Stimulated activated naive CD8-positive, alpha-beta T cell treated with anti-CD3 and anti-CD28 coated beads, Interleukin-15, amount 100 ng/mL, for 72 hours (primary cell): ENCODE data around the gene TBC1D14.

Experiments used
- ATAC-seq: fragments of 150-1000 bp; cut with Tn5 transposase; 2 replicates; pipeline ENCODE4 v1.10.0; 2021; ENCODE audit warnings: mild to moderate bottlenecking, moderate library complexity
- DNase-seq, 2 donors: peaks; one replicate each; pipeline ENCODE4 v3.0.0; 2021 to 2022
- H3K27ac Mint-ChIP-seq, 2 donors: one replicate each; pipeline ENCODE4 v1.8.0; 2022; ENCODE audit warnings: mild to moderate bottlenecking in 2 of 2, mixed read lengths in 2 of 2, moderate library complexity in 2 of 2
- H3K27me3 Mint-ChIP-seq: one replicate; pipeline ENCODE4 v1.8.0; 2022; ENCODE audit warnings: mixed read lengths
- H3K4me1 Mint-ChIP-seq: one replicate; pipeline ENCODE4 v1.8.0; 2022; ENCODE audit warnings: mild to moderate bottlenecking, mixed read lengths
- H3K4me3 Mint-ChIP-seq, 2 donors: one replicate each; pipeline ENCODE4 v1.8.0; 2022; ENCODE audit warnings: mild to moderate bottlenecking in 2 of 2, mixed read lengths in 2 of 2, moderate library complexity in 1 of 2
- H3K9me3 Mint-ChIP-seq, 2 donors: one replicate each; pipeline ENCODE4 v1.8.0; 2022; ENCODE audit warnings: mixed read lengths in 2 of 2

The TBC1D14 gene

GRCh38 chr4:6942238-6942800, 32.7 kb downstream of the TBC1D14 start:
- H3K4me1 Mint-ChIP-seq, result peaks cover 79% of the 10 kb centered on the region
- peak overlapping the region; percentile 62 to 76 for H3K4me3 Mint-ChIP-seq
- ATAC-seq (peak; percentile 90), DNase-seq (peak; percentile 25 to 60)
- H3K9me3 Mint-ChIP-seq, result no peaks in the 10 kb centered on the region
- H3K27ac Mint-ChIP-seq, result peak overlapping the region; percentile 69 to 71
- no peaks in the 10 kb centered on the region for H3K27me3 Mint-ChIP-seq

- DNase-seq (no peak), ATAC-seq (no peak)
- Mint-ChIP-seq H3K4me3 (peak overlapping the region; percentile 62 to 76), H3K4me1 (peaks cover 74% of the 10 kb centered on the region), H3K27me3 (no peaks in the 10 kb centered on the region), H3K9me3 (no peaks in the 10 kb centered on the region), H3K27ac (peak overlapping the region; percentile 51 to 76)
Observed at GRCh38 chr4:6943012-6943884, 33.6 kb downstream of the TBC1D14 start.

- Mint-ChIP-seq H3K4me3 (no peak overlapping the region), H3K27me3 (no peaks in the 10 kb centered on the region), H3K4me1 (peaks cover 69% of the 10 kb centered on the region), H3K27ac (peak overlapping the region in 1 of 2 donors; percentile 28), H3K9me3 (no peaks in the 10 kb centered on the region)
- ATAC-seq (no peak), DNase-seq (no peak)
Observed at GRCh38 chr4:6943885-6944225, 34.2 kb downstream of the TBC1D14 start.

GRCh38 chr4:6944301-6945051, 34.9 kb downstream of the TBC1D14 start:
- no peaks in the 10 kb centered on the region for H3K27me3 Mint-ChIP-seq
- H3K4me1 Mint-ChIP-seq, result peaks cover 63% of the 10 kb centered on the region
- DNase-seq (no peak), ATAC-seq (no peak)
- no peaks in the 10 kb centered on the region for H3K9me3 Mint-ChIP-seq
- H3K27ac Mint-ChIP-seq, result peak overlapping the region in 1 of 2 donors; percentile 38
- H3K4me3 Mint-ChIP-seq, result no peak overlapping the region

- Mint-ChIP-seq H3K27me3 (no peaks in the 10 kb centered on the region), H3K27ac (peak overlapping the region; percentile 22 to 38), H3K4me1 (peaks cover 58% of the 10 kb centered on the region), H3K4me3 (no peak overlapping the region), H3K9me3 (no peaks in the 10 kb centered on the region)
- ATAC-seq (no peak), DNase-seq (no peak)
Observed at GRCh38 chr4:6945052-6945409, 35.4 kb downstream of the TBC1D14 start.

GRCh38 chr4:6946497-6946896, 36.9 kb downstream of the TBC1D14 start:
- no peaks in the 10 kb centered on the region for H3K27me3 Mint-ChIP-seq
- H3K4me1 Mint-ChIP-seq, result peaks cover 50% of the 10 kb centered on the region
- ATAC-seq, result no peak
- H3K9me3 Mint-ChIP-seq, result no peaks in the 10 kb centered on the region
- H3K27ac Mint-ChIP-seq, result no peak overlapping the region
- DNase-seq, result no peak
- no peak overlapping the region for H3K4me3 Mint-ChIP-seq

- ATAC-seq, result no peak
- DNase-seq, result no peak
- H3K27me3 Mint-ChIP-seq, result no peaks in the 10 kb centered on the region
- H3K27ac Mint-ChIP-seq, result no peak overlapping the region
- no peak overlapping the region for H3K4me3 Mint-ChIP-seq
- H3K4me1 Mint-ChIP-seq, result peaks cover 47% of the 10 kb centered on the region
- no peaks in the 10 kb centered on the region for H3K9me3 Mint-ChIP-seq
Observed at GRCh38 chr4:6948134-6948460, 38.5 kb downstream of the TBC1D14 start.

GRCh38 chr4:6951880-6952381, 42.3 kb downstream of the TBC1D14 start:
- ATAC-seq (no peak), DNase-seq (no peak)
- Mint-ChIP-seq H3K4me3 (no peak overlapping the region), H3K27me3 (no peaks in the 10 kb centered on the region), H3K27ac (peak overlapping the region in 1 of 2 donors; percentile 22), H3K9me3 (no peaks in the 10 kb centered on the region), H3K4me1 (peaks cover 35% of the 10 kb centered on the region)

- H3K9me3 Mint-ChIP-seq, result no peaks in the 10 kb centered on the region
- no peak overlapping the region for H3K27ac Mint-ChIP-seq
- no peaks in the 10 kb centered on the region for H3K27me3 Mint-ChIP-seq
- DNase-seq, result no peak
- no peak for ATAC-seq
- H3K4me3 Mint-ChIP-seq, result no peak overlapping the region
- peaks cover 38% of the 10 kb centered on the region for H3K4me1 Mint-ChIP-seq
Observed at GRCh38 chr4:6953751-6954380, 44.2 kb downstream of the TBC1D14 start.

- DNase-seq, result no peak
- no peaks in the 10 kb centered on the region for H3K9me3 Mint-ChIP-seq
- peaks cover 45% of the 10 kb centered on the region for H3K4me1 Mint-ChIP-seq
- peak overlapping the region in 1 of 2 donors; percentile 34 for H3K27ac Mint-ChIP-seq
- no peak for ATAC-seq
- H3K27me3 Mint-ChIP-seq, result no peaks in the 10 kb centered on the region
- no peak overlapping the region for H3K4me3 Mint-ChIP-seq
Observed at GRCh38 chr4:6955261-6955911, 45.8 kb downstream of the TBC1D14 start.

GRCh38 chr4:6956087-6956433, 46.4 kb downstream of the TBC1D14 start:
- DNase-seq (no peak), ATAC-seq (no peak)
- peaks cover 47% of the 10 kb centered on the region for H3K4me1 Mint-ChIP-seq
- H3K9me3 Mint-ChIP-seq, result no peaks in the 10 kb centered on the region
- peak overlapping the region in 1 of 2 donors; percentile 25 for H3K27ac Mint-ChIP-seq
- no peaks in the 10 kb centered on the region for H3K27me3 Mint-ChIP-seq
- no peak overlapping the region for H3K4me3 Mint-ChIP-seq

GRCh38 chr4:6956434-6957147, 47.0 kb downstream of the TBC1D14 start:
- ATAC-seq, result peak; percentile 26
- no peaks in the 10 kb centered on the region for H3K27me3 Mint-ChIP-seq
- H3K4me3 Mint-ChIP-seq, result no peak overlapping the region
- no peaks in the 10 kb centered on the region for H3K9me3 Mint-ChIP-seq
- H3K27ac Mint-ChIP-seq, result peak overlapping the region in 1 of 2 donors; percentile 76
- peaks cover 47% of the 10 kb centered on the region for H3K4me1 Mint-ChIP-seq
- no peak for DNase-seq

- H3K27ac Mint-ChIP-seq, result no peak overlapping the region
- H3K9me3 Mint-ChIP-seq, result no peaks in the 10 kb centered on the region
- H3K4me1 Mint-ChIP-seq, result peaks cover 46% of the 10 kb centered on the region
- no peaks in the 10 kb centered on the region for H3K27me3 Mint-ChIP-seq
- H3K4me3 Mint-ChIP-seq, result no peak overlapping the region
- no peak for DNase-seq
- ATAC-seq, result no peak
Observed at GRCh38 chr4:6957148-6957520, 47.5 kb downstream of the TBC1D14 start.

- DNase-seq (no peak), ATAC-seq (no peak)
- H3K27me3 Mint-ChIP-seq, result no peaks in the 10 kb centered on the region
- peaks cover 45% of the 10 kb centered on the region for H3K4me1 Mint-ChIP-seq
- no peak overlapping the region for H3K27ac Mint-ChIP-seq
- H3K9me3 Mint-ChIP-seq, result no peaks in the 10 kb centered on the region
- no peak overlapping the region for H3K4me3 Mint-ChIP-seq
Observed at GRCh38 chr4:6957994-6958393, 48.4 kb downstream of the TBC1D14 start.

GRCh38 chr4:6959261-6959660, 49.6 kb downstream of the TBC1D14 start:
- no peaks in the 10 kb centered on the region for H3K27me3 Mint-ChIP-seq
- H3K4me3 Mint-ChIP-seq, result no peak overlapping the region
- DNase-seq, result no peak
- H3K4me1 Mint-ChIP-seq, result peaks cover 57% of the 10 kb centered on the region
- H3K9me3 Mint-ChIP-seq, result no peaks in the 10 kb centered on the region
- ATAC-seq, result no peak
- peak overlapping the region in 1 of 2 donors; percentile 34 for H3K27ac Mint-ChIP-seq
